NB4 (cell line): Measurements from ENCODE around the gene DDX3X.

Experiments used
- MYC ChIP-seq: IDR thresholded peaks from 2 replicates; pipeline ENCODE4 v1.6.1; 2011; ENCODE audit warnings: low read depth, low read length
- POLR2A ChIP-seq: IDR thresholded peaks from 2 replicates; pipeline ENCODE4 v1.6.1; 2011; ENCODE audit warnings: mild to moderate bottlenecking; ENCODE audit not compliant: insufficient read length; ENCODE audit errors: extremely low read depth
- TF ChIP-seq, protein P1 (sequence below): IDR thresholded peaks from one replicate; pipeline ENCODE4 v1.5.1; 2012; ENCODE audit warnings: low read depth, low read length
- TF ChIP-seq, protein P2 (sequence below): IDR thresholded peaks from 2 replicates; pipeline ENCODE4 v1.6.1; 2011; ENCODE audit warnings: low read depth, low read length

DNA sequence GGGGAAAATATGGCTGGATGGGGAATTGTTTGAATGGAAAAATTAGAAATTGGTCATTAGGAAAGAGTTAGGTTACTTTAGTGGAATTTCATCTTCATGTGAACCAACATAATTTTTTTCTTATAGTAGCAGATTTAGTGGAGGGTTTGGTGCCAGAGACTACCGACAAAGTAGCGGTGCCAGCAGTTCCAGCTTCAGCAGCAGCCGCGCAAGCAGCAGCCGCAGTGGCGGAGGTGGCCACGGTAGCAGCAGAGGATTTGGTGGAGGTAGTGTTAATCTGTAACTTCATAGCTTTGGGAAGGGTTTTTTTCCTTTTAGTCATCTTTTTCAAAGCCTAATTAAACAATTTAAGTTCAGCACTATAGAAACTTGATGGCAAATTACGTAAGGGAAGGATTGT is 13.2 kb downstream of the DDX3X start:
- no peak for TF ChIP-seq POLR2A
- TF ChIP-seq, protein P1, sequence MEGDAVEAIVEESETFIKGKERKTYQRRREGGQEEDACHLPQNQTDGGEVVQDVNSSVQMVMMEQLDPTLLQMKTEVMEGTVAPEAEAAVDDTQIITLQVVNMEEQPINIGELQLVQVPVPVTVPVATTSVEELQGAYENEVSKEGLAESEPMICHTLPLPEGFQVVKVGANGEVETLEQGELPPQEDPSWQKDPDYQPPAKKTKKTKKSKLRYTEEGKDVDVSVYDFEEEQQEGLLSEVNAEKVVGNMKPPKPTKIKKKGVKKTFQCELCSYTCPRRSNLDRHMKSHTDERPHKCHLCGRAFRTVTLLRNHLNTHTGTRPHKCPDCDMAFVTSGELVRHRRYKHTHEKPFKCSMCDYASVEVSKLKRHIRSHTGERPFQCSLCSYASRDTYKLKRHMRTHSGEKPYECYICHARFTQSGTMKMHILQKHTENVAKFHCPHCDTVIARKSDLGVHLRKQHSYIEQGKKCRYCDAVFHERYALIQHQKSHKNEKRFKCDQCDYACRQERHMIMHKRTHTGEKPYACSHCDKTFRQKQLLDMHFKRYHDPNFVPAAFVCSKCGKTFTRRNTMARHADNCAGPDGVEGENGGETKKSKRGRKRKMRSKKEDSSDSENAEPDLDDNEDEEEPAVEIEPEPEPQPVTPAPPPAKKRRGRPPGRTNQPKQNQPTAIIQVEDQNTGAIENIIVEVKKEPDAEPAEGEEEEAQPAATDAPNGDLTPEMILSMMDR, result no peak
- TF ChIP-seq MYC, result no peak
- TF ChIP-seq, protein P2, sequence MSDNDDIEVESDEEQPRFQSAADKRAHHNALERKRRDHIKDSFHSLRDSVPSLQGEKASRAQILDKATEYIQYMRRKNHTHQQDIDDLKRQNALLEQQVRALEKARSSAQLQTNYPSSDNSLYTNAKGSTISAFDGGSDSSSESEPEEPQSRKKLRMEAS, result no peak
